Thyroid gland (tissue), 4 donors: ENCODE data around the gene UBE2J1.

ENCODE experiments used
- POLR2A ChIP-seq, 2 donors: fragments of 450-650 bp; IDR thresholded peaks; one replicate each; pipeline ENCODE4 v1.6.1; 2017; ENCODE audit warnings: antibody characterized with exemption in 2 of 2, mild to moderate bottlenecking in 2 of 2, moderate library complexity in 1 of 2
- TF ChIP-seq, protein P1 (sequence below), 6 experiments: fragments of 200-600 bp in 3 of 6; fragments of 450-650 bp in 3 of 6; sonication (generic) in 3 of 6; IDR thresholded peaks; one replicate each; pipeline ENCODE4 v1.5.1; 2016 to 2019; ENCODE audit warnings: antibody characterized with exemption in 6 of 6, mild to moderate bottlenecking in 2 of 6, inconsistent platforms in 1 of 6, moderate library complexity in 1 of 6

DNA sequence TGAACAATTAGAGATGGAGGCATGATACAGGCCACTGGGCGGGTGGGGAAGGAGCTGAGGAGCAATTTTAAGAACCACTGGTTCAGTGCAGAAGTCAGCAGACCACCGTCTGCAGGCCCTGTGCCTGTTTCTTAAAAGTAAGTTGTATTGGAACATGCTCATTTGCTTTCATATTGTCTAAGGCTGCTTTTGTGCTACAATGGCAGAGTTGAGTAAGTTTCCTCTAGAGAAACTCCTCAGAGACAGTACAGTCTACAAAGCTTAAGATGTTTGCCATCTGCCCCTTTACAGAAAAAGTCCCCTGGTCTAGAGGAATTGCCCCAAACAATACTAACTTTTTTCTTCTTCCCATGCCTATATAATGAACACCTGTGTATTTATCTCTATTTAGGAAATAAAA, 28.5 kb upstream of the UBE2J1 start:
- TF ChIP-seq, protein P1, sequence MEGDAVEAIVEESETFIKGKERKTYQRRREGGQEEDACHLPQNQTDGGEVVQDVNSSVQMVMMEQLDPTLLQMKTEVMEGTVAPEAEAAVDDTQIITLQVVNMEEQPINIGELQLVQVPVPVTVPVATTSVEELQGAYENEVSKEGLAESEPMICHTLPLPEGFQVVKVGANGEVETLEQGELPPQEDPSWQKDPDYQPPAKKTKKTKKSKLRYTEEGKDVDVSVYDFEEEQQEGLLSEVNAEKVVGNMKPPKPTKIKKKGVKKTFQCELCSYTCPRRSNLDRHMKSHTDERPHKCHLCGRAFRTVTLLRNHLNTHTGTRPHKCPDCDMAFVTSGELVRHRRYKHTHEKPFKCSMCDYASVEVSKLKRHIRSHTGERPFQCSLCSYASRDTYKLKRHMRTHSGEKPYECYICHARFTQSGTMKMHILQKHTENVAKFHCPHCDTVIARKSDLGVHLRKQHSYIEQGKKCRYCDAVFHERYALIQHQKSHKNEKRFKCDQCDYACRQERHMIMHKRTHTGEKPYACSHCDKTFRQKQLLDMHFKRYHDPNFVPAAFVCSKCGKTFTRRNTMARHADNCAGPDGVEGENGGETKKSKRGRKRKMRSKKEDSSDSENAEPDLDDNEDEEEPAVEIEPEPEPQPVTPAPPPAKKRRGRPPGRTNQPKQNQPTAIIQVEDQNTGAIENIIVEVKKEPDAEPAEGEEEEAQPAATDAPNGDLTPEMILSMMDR (IDR thresholded peaks at IDR 0.05): no peak
- no peak for TF ChIP-seq POLR2A (IDR thresholded peaks at IDR 0.05)
